Neural cell (in vitro differentiated cells): ENCODE data around the gene TUBA4B.

Source experiments
- EZH2 ChIP-seq: fragments of 200-600, 300-800 bp; shearing (Covaris generic), sonication (generic); IDR thresholded peaks from 2 replicates; pipeline ENCODE4 v1.6.1; 2014; ENCODE audit warnings: antibody characterized with exemption, low read length, borderline replicate concordance, mild to moderate bottlenecking; ENCODE audit not compliant: insufficient read depth, poor library complexity, severe bottlenecking
- POLR2AphosphoS5 ChIP-seq: IDR thresholded peaks from 2 replicates; pipeline ENCODE4 v1.6.1; 2012
- RAD21 ChIP-seq: fragments of 450-650 bp; conservative IDR thresholded peaks from 2 replicates; pipeline ENCODE4 v1.6.1; 2014; ENCODE audit warnings: antibody characterized with exemption, mild to moderate bottlenecking, moderate library complexity
- REST ChIP-seq: IDR thresholded peaks from 2 replicates; pipeline ENCODE4 v1.6.1; 2012; ENCODE audit warnings: borderline replicate concordance
- SMC3 ChIP-seq: fragments of 450-650 bp; conservative IDR thresholded peaks from 2 replicates; pipeline ENCODE4 v1.6.1; 2014; ENCODE audit warnings: antibody characterized with exemption, mild to moderate bottlenecking, moderate library complexity; ENCODE audit not compliant: poor library complexity
- TF ChIP-seq, protein P1 (sequence below): fragments of 450-650 bp; IDR thresholded peaks from 2 replicates; pipeline ENCODE4 v1.5.1; 2014; ENCODE audit warnings: antibody characterized with exemption, mild to moderate bottlenecking, moderate library complexity; ENCODE audit not compliant: poor library complexity, severe bottlenecking

DNA sequence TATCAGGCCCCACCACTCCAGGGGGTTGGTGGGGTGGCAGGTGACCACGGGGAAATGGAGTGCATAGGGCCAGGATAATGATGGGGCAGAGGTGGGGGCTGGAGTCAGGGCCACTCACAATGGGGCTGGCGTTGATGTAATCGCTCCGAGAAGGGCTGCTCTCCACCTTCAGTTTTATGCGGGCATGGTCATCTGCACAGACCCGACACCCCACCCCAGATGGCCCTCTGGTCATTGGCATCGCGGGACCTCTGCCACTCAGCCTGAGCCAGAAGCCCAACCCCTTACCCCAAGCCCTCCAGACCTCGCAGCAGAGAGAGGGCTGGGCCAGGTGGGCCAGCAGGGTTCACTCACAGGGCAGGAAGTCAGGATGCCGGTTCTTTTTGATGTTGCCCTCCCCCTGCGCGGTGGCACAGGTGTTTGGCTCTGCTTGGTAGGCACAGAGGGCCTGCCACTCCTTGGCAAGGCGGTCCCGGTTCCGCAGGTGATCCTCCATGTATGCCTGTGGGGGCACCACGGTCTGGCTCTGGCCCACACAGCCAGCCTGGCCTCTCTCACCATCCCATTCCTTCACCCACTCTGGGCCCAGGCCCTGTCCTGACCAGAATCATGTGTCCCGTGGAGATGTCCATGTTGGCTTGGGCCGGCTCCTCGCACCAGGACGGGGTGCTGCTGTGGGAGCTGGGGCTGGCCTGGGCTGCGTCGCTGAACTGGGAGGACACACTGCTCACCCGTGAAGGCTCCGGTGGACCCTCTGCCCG lies 43.8 kb downstream of the TUBA4B start:
- TF ChIP-seq, protein P1, sequence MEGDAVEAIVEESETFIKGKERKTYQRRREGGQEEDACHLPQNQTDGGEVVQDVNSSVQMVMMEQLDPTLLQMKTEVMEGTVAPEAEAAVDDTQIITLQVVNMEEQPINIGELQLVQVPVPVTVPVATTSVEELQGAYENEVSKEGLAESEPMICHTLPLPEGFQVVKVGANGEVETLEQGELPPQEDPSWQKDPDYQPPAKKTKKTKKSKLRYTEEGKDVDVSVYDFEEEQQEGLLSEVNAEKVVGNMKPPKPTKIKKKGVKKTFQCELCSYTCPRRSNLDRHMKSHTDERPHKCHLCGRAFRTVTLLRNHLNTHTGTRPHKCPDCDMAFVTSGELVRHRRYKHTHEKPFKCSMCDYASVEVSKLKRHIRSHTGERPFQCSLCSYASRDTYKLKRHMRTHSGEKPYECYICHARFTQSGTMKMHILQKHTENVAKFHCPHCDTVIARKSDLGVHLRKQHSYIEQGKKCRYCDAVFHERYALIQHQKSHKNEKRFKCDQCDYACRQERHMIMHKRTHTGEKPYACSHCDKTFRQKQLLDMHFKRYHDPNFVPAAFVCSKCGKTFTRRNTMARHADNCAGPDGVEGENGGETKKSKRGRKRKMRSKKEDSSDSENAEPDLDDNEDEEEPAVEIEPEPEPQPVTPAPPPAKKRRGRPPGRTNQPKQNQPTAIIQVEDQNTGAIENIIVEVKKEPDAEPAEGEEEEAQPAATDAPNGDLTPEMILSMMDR, result no peak
- TF ChIP-seq RAD21 (no peak), POLR2AphosphoS5 (no peak), SMC3 (no peak), REST (no peak), EZH2 (no peak)
